HFFc6 (cell line): ENCODE data around the gene CHD8. TPM values are rescaled to one million over a fixed set of nuclear protein-coding genes. Genes with fewer than 3 reads are reported as not detected.

Experiments used
- DNase-seq: peaks from one replicate; pipeline ENCODE4 v3.0.0-alpha.2; 2018
- H3K27ac Mint-ChIP-seq: 2 replicates; pipeline ENCODE4 v1.8.0; 2020; ENCODE audit warnings: mild to moderate bottlenecking, mixed read lengths
- H3K27me3 Mint-ChIP-seq: 2 replicates; pipeline ENCODE4 v1.8.0; 2021; ENCODE audit warnings: mild to moderate bottlenecking, moderate library complexity, mixed read lengths; ENCODE audit not compliant: insufficient read depth
- H3K36me3 Mint-ChIP-seq: 2 replicates; pipeline ENCODE4 v1.8.0; 2021; ENCODE audit warnings: low read depth, mixed read lengths
- H3K4me1 Mint-ChIP-seq: 2 replicates; pipeline ENCODE4 v1.8.0; 2020; ENCODE audit warnings: low read depth, mixed read lengths
- H3K4me3 Mint-ChIP-seq: 2 replicates; pipeline ENCODE4 v1.8.0; 2020; ENCODE audit warnings: mild to moderate bottlenecking, moderate library complexity, mixed read lengths
- H3K9me3 Mint-ChIP-seq: 2 replicates; pipeline ENCODE4 v1.8.0; 2020; ENCODE audit warnings: mild to moderate bottlenecking, mixed read lengths
- CTCF ChIP-seq: fragments of 200-600 bp; sonication (generic); IDR thresholded peaks from 2 replicates; pipeline ENCODE4 v1.5.0; 2021; ENCODE audit warnings: antibody characterized with exemption, mild to moderate bottlenecking
- total RNA-seq, 6 experiments: library from RNA; stranded (reverse); fragmentation: NEBNext Ultra II Directional; extraction: Animal tissue kit (Norgen Biotek cat#: 25700); gene quantifications; 2 replicates in 1 of 6; 3 replicates in 5 of 6; pipeline ENCODE4 v1.2.3, GENCODE V29; 2021

The CHD8 gene
- total RNA-seq, 6 experiments from 2014 or later, result 63.5 to 78.6 (median 70.9) TPM

- Mint-ChIP-seq H3K4me3 (no peak overlapping the region), H3K36me3 (peaks cover 32% of the 10 kb centered on the region), H3K9me3 (no peaks in the 10 kb centered on the region), H3K27ac (peak overlapping the region; percentile 40), H3K27me3 (no peaks in the 10 kb centered on the region; the same call in 1 of the 2 replicates), H3K4me1 (peaks cover 18% of the 10 kb centered on the region)
- no peak for DNase-seq
- no peak for TF ChIP-seq CTCF
Measured at GRCh38 chr14:21496453-21496852, 40.5 kb upstream of the CHD8 start.

GRCh38 chr14:21494902-21495762 is 39.2 kb upstream of the CHD8 start:
- H3K27ac Mint-ChIP-seq, result peak overlapping the region; percentile 32
- H3K36me3 Mint-ChIP-seq, result peaks cover 32% of the 10 kb centered on the region
- H3K4me1 Mint-ChIP-seq, result peaks cover 18% of the 10 kb centered on the region
- DNase-seq, result peak; percentile 13
- no peak for TF ChIP-seq CTCF
- no peaks in the 10 kb centered on the region; the same call in 1 of the 2 replicates for H3K27me3 Mint-ChIP-seq
- H3K4me3 Mint-ChIP-seq, result no peak overlapping the region
- no peaks in the 10 kb centered on the region for H3K9me3 Mint-ChIP-seq

- TF ChIP-seq CTCF, result no peak
- DNase-seq, result peak; percentile 90
- Mint-ChIP-seq H3K36me3 (peaks cover 13% of the 10 kb centered on the region), H3K4me1 (peaks cover 15% of the 10 kb centered on the region), H3K27me3 (no peaks in the 10 kb centered on the region), H3K9me3 (no peaks in the 10 kb centered on the region), H3K27ac (peak overlapping the region; percentile 76), H3K4me3 (0 out of 2 replicates have a peak overlapping the region, but pooled peaks have one; percentile 18)
Measured at GRCh38 chr14:21486640-21487087, 30.7 kb upstream of the CHD8 start.

GRCh38 chr14:21476925-21477681 is 21.2 kb upstream of the CHD8 start, which contains the start of the genes RAB2B and TOX4:
TSS of gene RAB2B (minus strand) at chr14:21476959. CDS start at chr14:21476872, 87 bp downstream.
TSS of gene TOX4 (plus strand) at chr14:21477195. CDS start at chr14:21477279, 84 bp downstream.
- peaks cover 13% of the 10 kb centered on the region for H3K4me1 Mint-ChIP-seq
- no peaks in the 10 kb centered on the region for H3K9me3 Mint-ChIP-seq
- H3K36me3 Mint-ChIP-seq, result peaks cover 17% of the 10 kb centered on the region
- peak; percentile 98 for DNase-seq
- peak; percentile 93 for TF ChIP-seq CTCF
- H3K4me3 Mint-ChIP-seq, result peak within 1 kb of the TSS; percentile 96
- H3K27ac Mint-ChIP-seq, result peak within 1 kb of the TSS; percentile 97
- no peaks in the 10 kb centered on the region; the same call in 1 of the 2 replicates for H3K27me3 Mint-ChIP-seq

- peak overlapping the region; percentile 97 for H3K27ac Mint-ChIP-seq
- no peaks in the 10 kb centered on the region; the same call in 1 of the 2 replicates for H3K27me3 Mint-ChIP-seq
- H3K36me3 Mint-ChIP-seq, result peaks cover 19% of the 10 kb centered on the region
- DNase-seq, result peak; percentile 36
- no peak for TF ChIP-seq CTCF
- peak overlapping the region; percentile 96 for H3K4me3 Mint-ChIP-seq
- peaks cover 13% of the 10 kb centered on the region for H3K4me1 Mint-ChIP-seq
- H3K9me3 Mint-ChIP-seq, result no peaks in the 10 kb centered on the region
Measured at GRCh38 chr14:21476523-21476924, 20.6 kb upstream of the CHD8 start.
